PC-3 (cell line): ENCODE results near the gene MMP14.

Experiments used
- CTCF ChIP-seq: fragments of 300-600 bp; sonication (generic); conservative IDR thresholded peaks from 2 replicates; pipeline ENCODE4 v1.5.1; 2017; ENCODE audit warnings: antibody characterized with exemption, low read depth, mild to moderate bottlenecking, low read length
- EZH2phosphoT487 ChIP-seq: fragments of 300-600 bp; sonication (generic); IDR thresholded peaks from 2 replicates; pipeline ENCODE4 v1.6.1; 2018; ENCODE audit warnings: mild to moderate bottlenecking, antibody characterized with exemption, low read length, borderline replicate concordance

- no peak for TF ChIP-seq CTCF
- no peak for TF ChIP-seq EZH2phosphoT487
Measured at GRCh38 chr14:22887260-22887989, 51.0 kb downstream of the MMP14 start.
